Gastroesophageal sphincter (tissue), 4 donors: ENCODE data around the gene MACF1. TPM values are rescaled to one million over a fixed set of nuclear protein-coding genes. Genes with fewer than 3 reads are reported as not detected.
A peak's percentile ranks its signal among the peaks of the same experiment; 100 is the strongest.

Experiments used
- ATAC-seq: fragments of 150-250 bp; one replicate; pipeline ENCODE4 v1.9.1; 2016; ENCODE audit warnings: mild to moderate bottlenecking, moderate library complexity
- H3K27ac ChIP-seq, 4 donors: fragments of 200-600 bp; sonication (generic) in 3 of 4; 1 replicate in 3 of 4; 2 replicates in 1 of 4; pipeline ENCODE4 v1.5.1; 2016 to 2019
- H3K27me3 ChIP-seq: fragments of 200-600 bp; sonication (generic); one replicate; pipeline ENCODE4 v1.5.1; 2019
- H3K36me3 ChIP-seq, 2 donors: fragments of 200-600 bp; sonication (generic); one replicate each; pipeline ENCODE4 v1.5.1; 2019; ENCODE audit warnings: control low read depth in 1 of 2
- H3K4me1 ChIP-seq, 3 donors: fragments of 200-600 bp; sonication (generic); 1 replicate in 2 of 3; 2 replicates in 1 of 3; pipeline ENCODE4 v1.5.1; 2016 to 2019; ENCODE audit warnings: control low read depth in 2 of 3
- H3K4me3 ChIP-seq, 2 donors: fragments of 200-600 bp; sonication (generic); one replicate each; pipeline ENCODE4 v1.5.1; 2019; ENCODE audit warnings: mild to moderate bottlenecking in 1 of 2, moderate library complexity in 1 of 2
- H3K9me3 ChIP-seq, 3 donors: fragments of 200-600 bp; sonication (generic); one replicate each; pipeline ENCODE4 v1.5.1; 2017 to 2019; ENCODE audit warnings: control low read depth in 2 of 3
- EP300 ChIP-seq: sonication (generic); formaldehyde crosslinking; IDR thresholded peaks from one replicate; pipeline ENCODE4 v1.6.1; 2017; ENCODE audit warnings: antibody characterized with exemption, mild to moderate bottlenecking
- POLR2A ChIP-seq, 2 donors: fragments of 450-650 bp; IDR thresholded peaks; one replicate each; pipeline ENCODE4 v1.6.1; 2017; ENCODE audit warnings: antibody characterized with exemption in 2 of 2, mild to moderate bottlenecking in 2 of 2, moderate library complexity in 1 of 2
- POLR2AphosphoS5 ChIP-seq: sonication (generic); formaldehyde crosslinking; IDR thresholded peaks from one replicate; pipeline ENCODE4 v1.6.1; 2017; ENCODE audit warnings: antibody characterized with exemption
- WGBS, 2 donors: methylation state at CpG; one replicate each; pipeline ENCODE4 v1.1.5; 2018; ENCODE audit warnings: low coverage in 1 of 2; 5-methylcytosine and 5-hydroxymethylcytosine counted together
- total RNA-seq, 4 donors: library from RNA; depleted of rRNA; stranded (reverse); fragments of >200 nt; gene quantifications; one replicate each; pipeline ENCODE4 v1.1.0, GENCODE V29; 2016
- TF ChIP-seq, protein P1 (sequence below), 4 experiments: fragments of 200-600 bp in 2 of 4; fragments of 450-650 bp in 2 of 4; sonication (generic) in 1 of 4; IDR thresholded peaks; one replicate each; pipeline ENCODE4 v1.5.1; 2017 to 2019; ENCODE audit warnings: antibody characterized with exemption in 4 of 4, mild to moderate bottlenecking in 2 of 4, moderate library complexity in 2 of 4

Gene MACF1
- total RNA-seq, 4 donors from 2014 or later: 454 to 752 (median 541) TPM

DNA sequence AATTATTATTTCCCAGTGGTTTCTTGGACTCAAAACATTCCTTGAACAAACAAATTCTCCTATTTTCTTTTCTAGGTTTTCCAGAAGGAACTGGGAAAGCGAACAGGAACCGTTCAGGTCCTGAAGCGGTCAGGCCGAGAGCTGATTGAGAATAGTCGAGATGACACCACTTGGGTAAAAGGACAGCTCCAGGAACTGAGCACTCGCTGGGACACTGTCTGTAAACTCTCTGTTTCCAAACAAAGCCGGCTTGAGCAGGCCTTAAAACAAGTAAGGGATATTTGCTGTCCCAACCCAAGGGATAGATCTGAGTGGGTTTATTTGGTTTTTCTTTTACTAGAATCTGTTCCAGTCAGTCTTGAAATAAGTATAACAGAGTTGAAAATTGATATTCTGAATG lies 247.6 kb downstream of the MACF1 start:
- 76 to 86% methylated on average over 7 of the region's 7 CpGs for WGBS, 2 donors
- Histone ChIP-seq H3K27me3 (no peaks in the 10 kb centered on the region), H3K4me1 (peaks cover 0 to 26% (median 0%) of the 10 kb centered on the region in 3 donors), H3K9me3 (no peaks in the 10 kb centered on the region), H3K4me3 (no peak overlapping the region), H3K27ac (peak overlapping the region in 2 of 4 donors; percentile 26 to 29), H3K36me3 (peaks cover 20 to 100% of the 10 kb centered on the region in 2 donors)
- TF ChIP-seq, protein P1, sequence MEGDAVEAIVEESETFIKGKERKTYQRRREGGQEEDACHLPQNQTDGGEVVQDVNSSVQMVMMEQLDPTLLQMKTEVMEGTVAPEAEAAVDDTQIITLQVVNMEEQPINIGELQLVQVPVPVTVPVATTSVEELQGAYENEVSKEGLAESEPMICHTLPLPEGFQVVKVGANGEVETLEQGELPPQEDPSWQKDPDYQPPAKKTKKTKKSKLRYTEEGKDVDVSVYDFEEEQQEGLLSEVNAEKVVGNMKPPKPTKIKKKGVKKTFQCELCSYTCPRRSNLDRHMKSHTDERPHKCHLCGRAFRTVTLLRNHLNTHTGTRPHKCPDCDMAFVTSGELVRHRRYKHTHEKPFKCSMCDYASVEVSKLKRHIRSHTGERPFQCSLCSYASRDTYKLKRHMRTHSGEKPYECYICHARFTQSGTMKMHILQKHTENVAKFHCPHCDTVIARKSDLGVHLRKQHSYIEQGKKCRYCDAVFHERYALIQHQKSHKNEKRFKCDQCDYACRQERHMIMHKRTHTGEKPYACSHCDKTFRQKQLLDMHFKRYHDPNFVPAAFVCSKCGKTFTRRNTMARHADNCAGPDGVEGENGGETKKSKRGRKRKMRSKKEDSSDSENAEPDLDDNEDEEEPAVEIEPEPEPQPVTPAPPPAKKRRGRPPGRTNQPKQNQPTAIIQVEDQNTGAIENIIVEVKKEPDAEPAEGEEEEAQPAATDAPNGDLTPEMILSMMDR (IDR thresholded peaks at IDR 0.05): no peak
- TF ChIP-seq EP300 (no peak), POLR2A (IDR thresholded peaks at IDR 0.05) (no peak), POLR2AphosphoS5 (no peak)
- ATAC-seq: no peak

DNA sequence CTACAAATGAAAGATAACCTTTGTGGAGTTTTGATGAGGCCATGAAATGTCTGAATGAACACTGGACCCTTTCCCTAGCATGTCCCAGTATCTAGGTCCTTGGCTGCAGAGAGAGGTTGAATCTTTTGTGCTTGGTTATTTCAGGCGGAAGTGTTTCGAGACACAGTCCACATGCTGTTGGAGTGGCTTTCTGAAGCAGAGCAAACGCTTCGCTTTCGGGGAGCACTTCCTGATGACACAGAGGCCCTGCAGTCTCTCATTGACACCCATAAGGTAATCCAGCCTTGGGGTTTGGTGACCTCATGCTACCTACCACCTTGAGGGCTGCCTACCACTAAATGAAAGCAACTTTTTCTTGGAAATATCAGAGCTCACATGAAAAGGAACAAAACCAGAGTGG lies 248.0 kb downstream of the MACF1 start:
- H3K27ac ChIP-seq: peak overlapping the region in 3 of 4 donors; percentile 3 to 29 (median 26)
- peaks cover 0 to 26% (median 0%) of the 10 kb centered on the region in 3 donors for H3K4me1 ChIP-seq
- ATAC-seq: no peak
- WGBS, 2 donors: 60 to 86% methylated on average over 1 to 5 of the region's 5 CpGs
- H3K27me3 ChIP-seq: no peaks in the 10 kb centered on the region
- TF ChIP-seq EP300 (no peak), POLR2A (IDR thresholded peaks at IDR 0.05) (no peak), POLR2AphosphoS5 (no peak)
- TF ChIP-seq, protein P1 (IDR thresholded peaks at IDR 0.05): no peak
- H3K4me3 ChIP-seq: no peak overlapping the region
- H3K36me3 ChIP-seq: peaks cover 17 to 100% of the 10 kb centered on the region in 2 donors
- no peaks in the 10 kb centered on the region for H3K9me3 ChIP-seq

DNA sequence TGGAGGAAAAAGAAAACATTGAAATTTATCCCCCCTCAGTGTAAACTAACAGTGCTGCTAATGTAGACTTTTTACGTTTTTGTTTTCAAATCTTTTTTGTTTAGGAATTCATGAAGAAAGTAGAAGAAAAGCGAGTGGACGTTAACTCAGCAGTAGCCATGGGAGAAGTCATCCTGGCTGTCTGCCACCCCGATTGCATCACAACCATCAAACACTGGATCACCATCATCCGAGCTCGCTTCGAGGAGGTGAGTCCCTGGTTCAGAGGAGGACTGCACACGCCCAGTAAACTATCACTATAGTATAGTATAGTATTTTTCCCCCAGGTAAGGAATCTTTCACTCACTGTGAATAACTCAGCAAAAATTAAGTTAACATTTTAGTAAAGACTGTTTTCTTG lies 249.1 kb downstream of the MACF1 start:
- peak overlapping the region in 1 of 4 donors; percentile 32 for H3K27ac ChIP-seq
- 47 to 49% methylated on average over 8 of the region's 8 CpGs for WGBS, 2 donors

GRCh38 chr1:39458991-39459390 lies 254.5 kb downstream of the MACF1 start:
- Histone ChIP-seq H3K27ac (peak overlapping the region in 2 of 4 donors; percentile 18 to 33), H3K4me1 (peaks cover 0 to 13% (median 0%) of the 10 kb centered on the region in 3 donors), H3K4me3 (no peak overlapping the region), H3K9me3 (no peaks in the 10 kb centered on the region), H3K36me3 (peaks cover 18 to 100% of the 10 kb centered on the region in 2 donors), H3K27me3 (no peaks in the 10 kb centered on the region)
- TF ChIP-seq EP300: no peak
- no peak for TF ChIP-seq POLR2AphosphoS5
- TF ChIP-seq, protein P1 (IDR thresholded peaks at IDR 0.05): no peak
- no peak for TF ChIP-seq POLR2A (IDR thresholded peaks at IDR 0.05)
- ATAC-seq: no peak
- WGBS, 2 donors: 60 to 82% methylated on average over 1 to 4 of the region's 4 CpGs

More for the DNA sequence above, 249.1 kb downstream of the MACF1 start:
- H3K4me1 ChIP-seq: peaks cover 0 to 26% (median 0%) of the 10 kb centered on the region in 3 donors
- H3K4me3 ChIP-seq: no peak overlapping the region
- H3K9me3 ChIP-seq: no peaks in the 10 kb centered on the region
- TF ChIP-seq POLR2AphosphoS5 (peak; percentile 42), EP300 (no peak)
- peaks cover 13 to 100% of the 10 kb centered on the region in 2 donors for H3K36me3 ChIP-seq
- H3K27me3 ChIP-seq: no peaks in the 10 kb centered on the region
- ATAC-seq: peak; percentile 80

DNA sequence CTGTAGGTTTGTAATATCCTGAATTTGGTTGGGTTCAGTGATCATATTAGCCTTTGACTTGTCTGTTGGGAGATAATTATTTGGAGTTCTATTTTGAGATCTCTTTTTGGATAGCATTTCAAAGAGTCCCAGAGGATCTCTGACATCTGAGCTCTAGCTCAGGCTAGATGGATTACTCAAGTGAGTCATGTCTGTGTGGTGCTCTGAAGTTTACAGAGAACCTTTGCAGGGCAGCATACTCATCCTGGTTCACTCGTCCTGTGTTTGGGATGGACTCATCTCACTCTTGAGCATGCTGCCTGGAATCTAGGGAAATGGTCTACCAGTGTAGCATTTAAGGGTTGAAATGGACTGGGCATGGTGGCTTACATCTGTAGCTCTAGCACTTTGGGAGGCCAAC lies 257.6 kb downstream of the MACF1 start:
- Histone ChIP-seq H3K9me3 (no peaks in the 10 kb centered on the region), H3K36me3 (peaks cover 15 to 100% of the 10 kb centered on the region in 2 donors), H3K4me1 (peaks cover 0 to 24% (median 0%) of the 10 kb centered on the region in 3 donors), H3K27ac (no peak overlapping the region), H3K4me3 (no peak overlapping the region), H3K27me3 (no peaks in the 10 kb centered on the region)
- ATAC-seq: no peak
- no peak for TF ChIP-seq POLR2AphosphoS5
- no peak for TF ChIP-seq POLR2A (IDR thresholded peaks at IDR 0.05)
- no peak for TF ChIP-seq EP300
- TF ChIP-seq, protein P1 (IDR thresholded peaks at IDR 0.05): no peak
- no CpG with 5 or more reads among the region's 1 CpG for WGBS, 2 donors
